Vagina (tissue), 2 donors: ENCODE measurements around the gene PCBP3. TPM values are rescaled to one million over a fixed set of nuclear protein-coding genes. Genes with fewer than 3 reads are reported as not detected.
"Not testable (repeated sequence)": the region's sequence is repeated elsewhere in the genome, so short reads cannot be mapped to it uniquely, and the experiment has no call there.

Experiments
- DNase-seq, 2 donors: peaks; one replicate each; pipeline ENCODE4 v3.0.0-alpha.2; 2017; ENCODE audit errors: extremely low spot score in 2 of 2
- H3K27ac ChIP-seq: fragments of 200-600 bp; sonication (generic); one replicate; pipeline ENCODE4 v1.5.1; 2019
- H3K27me3 ChIP-seq: fragments of 200-600 bp; sonication (generic); one replicate; pipeline ENCODE4 v1.5.1; 2019
- H3K36me3 ChIP-seq, 2 donors: fragments of 200-600 bp; sonication (generic); one replicate each; pipeline ENCODE4 v1.5.1; 2017 to 2019
- H3K4me1 ChIP-seq: fragments of 200-600 bp; sonication (generic); one replicate; pipeline ENCODE4 v1.5.1; 2019
- H3K4me3 ChIP-seq, 2 donors: fragments of 200-600 bp; sonication (generic); 1 replicate in 1 of 2; 2 replicates in 1 of 2; pipeline ENCODE4 v1.5.1; 2016 to 2019
- H3K9me3 ChIP-seq: fragments of 200-600 bp; sonication (generic); one replicate; pipeline ENCODE4 v1.5.1; 2019
- POLR2A ChIP-seq, 2 donors: fragments of 450-650 bp; IDR thresholded peaks; one replicate each; pipeline ENCODE4 v1.6.1; 2017; ENCODE audit warnings: antibody characterized with exemption in 2 of 2, mild to moderate bottlenecking in 2 of 2, moderate library complexity in 2 of 2
- POLR2AphosphoS5 ChIP-seq, 2 donors: sonication (generic); formaldehyde crosslinking; IDR thresholded peaks; one replicate each; pipeline ENCODE4 v1.9.0; 2017; ENCODE audit warnings: antibody characterized with exemption in 2 of 2, mild to moderate bottlenecking in 2 of 2, low read depth in 1 of 2; ENCODE audit not compliant: insufficient read depth in 1 of 2
- intact Hi-C: fragments of 100-400 bp; cut with DNase I; formaldehyde crosslinking; loops from one replicate; pipeline ENCODE4 v1.15.1; 2023
- total RNA-seq: library from RNA; depleted of rRNA; stranded (reverse); fragments of >200 nt; gene quantifications from one replicate; pipeline ENCODE4 v1.2.3, GENCODE V29; 2016
- TF ChIP-seq, protein P1 (sequence below), 3 experiments: fragments of 450-650 bp in 2 of 3; fragments of 200-600 bp in 1 of 3; sonication (generic) in 1 of 3; IDR thresholded peaks; one replicate each; pipeline ENCODE4 v1.5.1; 2017 to 2019; ENCODE audit warnings: antibody characterized with exemption in 3 of 3, mild to moderate bottlenecking in 2 of 3, moderate library complexity in 2 of 3

Gene PCBP3
- total RNA-seq, 1 donor from 2014 or later: 4.9 TPM

DNA sequence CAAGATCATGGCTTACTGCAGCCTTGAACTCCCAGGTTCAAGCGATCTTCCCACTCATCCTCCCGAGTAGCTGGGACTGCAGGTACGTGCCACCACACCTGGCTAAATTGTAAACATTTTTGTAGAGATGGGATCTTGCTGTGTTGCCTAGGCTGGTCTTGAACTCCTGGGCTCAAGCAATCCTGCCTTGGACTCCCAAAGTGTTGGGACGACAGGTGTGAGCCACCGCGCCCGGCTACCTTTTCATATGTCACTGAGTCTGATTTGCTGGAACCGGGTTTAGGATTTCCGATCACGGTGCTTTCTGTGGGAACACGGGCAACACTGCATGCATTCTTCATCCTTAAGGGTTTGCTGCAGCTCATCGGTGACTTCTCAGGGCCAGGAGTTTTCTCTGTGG lies 32.2 kb upstream of the PCBP3 start:
- Histone ChIP-seq H3K36me3 (no peaks in the 10 kb centered on the region), H3K4me1 (no peaks in the 10 kb centered on the region), H3K9me3 (no peaks in the 10 kb centered on the region), H3K27me3 (no peaks in the 10 kb centered on the region), H3K27ac (no peak overlapping the region), H3K4me3 (no peak overlapping the region)
- DNase-seq: no peak
- TF ChIP-seq POLR2AphosphoS5 (IDR thresholded peaks at IDR 0.05; ENCODE audit: insufficient read depth in 1 of 2, low read depth in 1 of 2) (no peak), POLR2A (IDR thresholded peaks at IDR 0.05) (no peak)
- TF ChIP-seq, protein P1, sequence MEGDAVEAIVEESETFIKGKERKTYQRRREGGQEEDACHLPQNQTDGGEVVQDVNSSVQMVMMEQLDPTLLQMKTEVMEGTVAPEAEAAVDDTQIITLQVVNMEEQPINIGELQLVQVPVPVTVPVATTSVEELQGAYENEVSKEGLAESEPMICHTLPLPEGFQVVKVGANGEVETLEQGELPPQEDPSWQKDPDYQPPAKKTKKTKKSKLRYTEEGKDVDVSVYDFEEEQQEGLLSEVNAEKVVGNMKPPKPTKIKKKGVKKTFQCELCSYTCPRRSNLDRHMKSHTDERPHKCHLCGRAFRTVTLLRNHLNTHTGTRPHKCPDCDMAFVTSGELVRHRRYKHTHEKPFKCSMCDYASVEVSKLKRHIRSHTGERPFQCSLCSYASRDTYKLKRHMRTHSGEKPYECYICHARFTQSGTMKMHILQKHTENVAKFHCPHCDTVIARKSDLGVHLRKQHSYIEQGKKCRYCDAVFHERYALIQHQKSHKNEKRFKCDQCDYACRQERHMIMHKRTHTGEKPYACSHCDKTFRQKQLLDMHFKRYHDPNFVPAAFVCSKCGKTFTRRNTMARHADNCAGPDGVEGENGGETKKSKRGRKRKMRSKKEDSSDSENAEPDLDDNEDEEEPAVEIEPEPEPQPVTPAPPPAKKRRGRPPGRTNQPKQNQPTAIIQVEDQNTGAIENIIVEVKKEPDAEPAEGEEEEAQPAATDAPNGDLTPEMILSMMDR (IDR thresholded peaks at IDR 0.05): no peak
- intact Hi-C loops: no loop called here

DNA sequence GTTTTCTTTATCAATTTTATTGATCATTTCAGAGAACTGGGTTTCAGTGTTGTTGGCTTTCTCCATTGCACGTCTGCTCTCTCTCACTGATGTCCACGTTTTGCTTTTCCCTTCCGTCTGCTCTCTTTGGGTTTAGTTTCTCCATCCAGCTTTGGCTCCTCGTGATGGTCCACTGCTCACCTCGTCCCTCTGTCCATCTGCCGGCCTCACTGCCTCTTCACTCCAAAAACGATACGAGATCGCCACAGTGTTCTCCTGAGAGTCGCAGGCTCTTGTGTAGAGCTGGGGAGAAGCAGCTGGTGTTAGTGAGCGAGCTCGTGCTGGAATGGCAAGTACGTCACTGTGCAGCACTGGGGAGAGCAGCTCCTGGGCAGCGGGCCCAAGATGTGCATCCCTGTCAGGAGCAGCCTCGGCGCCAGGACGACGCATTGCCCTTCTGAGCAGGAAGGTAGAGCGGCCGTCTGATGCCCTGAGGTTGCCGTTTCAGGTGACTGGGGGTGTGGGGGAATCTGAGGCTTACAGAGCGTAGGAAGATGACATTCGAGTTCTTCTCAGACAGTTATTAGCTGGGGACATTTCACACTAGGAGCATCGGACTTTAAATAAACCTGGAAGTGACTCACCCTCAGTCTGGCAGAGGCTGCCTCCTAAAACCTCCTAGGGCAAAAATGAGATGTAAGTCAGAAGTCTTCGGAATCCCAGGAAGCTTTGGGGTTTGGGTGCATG lies 31.4 kb upstream of the PCBP3 start:
- Histone ChIP-seq H3K27me3 (no peaks in the 10 kb centered on the region), H3K36me3 (no peaks in the 10 kb centered on the region), H3K9me3 (no peaks in the 10 kb centered on the region), H3K27ac (no peak overlapping the region), H3K4me1 (no peaks in the 10 kb centered on the region), H3K4me3 (no peak overlapping the region)
- TF ChIP-seq POLR2A (IDR thresholded peaks at IDR 0.05): no peak
- TF ChIP-seq, protein P1 (IDR thresholded peaks at IDR 0.05): no peak
- no peak for TF ChIP-seq POLR2AphosphoS5 (IDR thresholded peaks at IDR 0.05; ENCODE audit: insufficient read depth in 1 of 2, low read depth in 1 of 2)
- intact Hi-C loops: no loop called here
- DNase-seq: no peak

DNA sequence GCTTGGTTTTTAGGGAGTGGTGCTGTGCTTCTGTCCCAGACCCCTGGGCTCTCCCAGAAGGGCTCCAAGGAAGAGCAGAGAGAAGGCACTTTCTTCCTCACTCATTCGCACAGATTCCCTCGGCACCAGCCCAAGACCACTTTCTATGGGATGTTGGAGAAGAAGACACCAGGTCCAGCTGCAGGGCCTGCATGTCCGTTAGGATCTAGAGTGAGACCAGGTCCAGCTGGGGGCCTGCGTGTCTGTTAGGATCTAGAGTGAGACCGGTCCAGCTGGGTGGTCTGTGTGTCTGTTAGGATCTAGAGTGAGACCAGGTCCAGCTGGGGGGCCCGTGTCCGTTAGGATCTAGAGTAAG lies 30.9 kb upstream of the PCBP3 start:
- H3K36me3 ChIP-seq, H3K27ac ChIP-seq, DNase-seq, H3K27me3 ChIP-seq, H3K4me1 ChIP-seq, H3K4me3 ChIP-seq, intact Hi-C loops, H3K9me3 ChIP-seq: not testable (repeated sequence)

DNA sequence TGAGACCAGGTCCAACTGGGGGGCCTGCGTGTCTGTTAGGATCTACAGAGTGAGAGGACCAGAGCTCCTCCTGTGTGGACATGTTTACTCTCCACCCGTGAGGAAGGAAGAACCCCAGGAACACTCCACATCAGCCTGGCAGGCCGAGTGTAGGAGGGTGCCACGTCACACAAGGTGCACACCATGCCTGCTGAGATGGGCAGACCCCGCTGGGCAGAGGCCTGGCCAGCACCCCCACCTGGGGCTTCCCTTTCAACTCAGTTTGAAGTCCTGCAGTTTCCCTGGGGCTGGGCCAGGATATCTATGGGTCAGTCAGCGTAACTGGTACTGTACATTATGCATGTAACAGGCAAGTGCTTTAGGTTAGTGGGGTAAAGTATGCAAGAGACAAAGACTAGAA lies 30.1 kb upstream of the PCBP3 start:
- no peaks in the 10 kb centered on the region for H3K9me3 ChIP-seq
- DNase-seq: no peak
- intact Hi-C loops: no loop called here
- H3K27me3 ChIP-seq: no peaks in the 10 kb centered on the region
- no peaks in the 10 kb centered on the region for H3K4me1 ChIP-seq
- no peaks in the 10 kb centered on the region for H3K36me3 ChIP-seq
- no peak overlapping the region for H3K27ac ChIP-seq
- no peak overlapping the region for H3K4me3 ChIP-seq
- TF ChIP-seq POLR2AphosphoS5 (IDR thresholded peaks at IDR 0.05; ENCODE audit: insufficient read depth in 1 of 2, low read depth in 1 of 2) (no peak), POLR2A (IDR thresholded peaks at IDR 0.05) (no peak)
- TF ChIP-seq, protein P1 (IDR thresholded peaks at IDR 0.05): no peak

DNA sequence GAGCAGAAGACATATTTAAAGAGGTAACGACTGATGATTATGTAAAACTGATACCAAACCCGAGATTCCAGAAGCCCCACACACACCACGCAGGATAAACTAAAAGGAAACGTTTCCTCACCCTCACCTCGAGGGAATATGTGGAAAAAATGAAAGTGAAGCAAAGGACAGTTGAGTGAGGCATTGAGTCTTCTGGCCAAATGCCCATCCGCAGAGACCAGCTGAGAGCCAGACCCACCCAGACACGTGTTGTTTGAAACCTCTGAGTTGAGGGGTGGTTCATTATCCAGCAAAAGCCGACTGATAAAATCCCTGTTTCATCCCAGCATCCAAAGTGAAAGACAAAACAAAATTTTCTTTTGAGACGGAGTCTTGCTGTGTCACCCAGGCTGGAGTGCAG lies 29.6 kb upstream of the PCBP3 start:
- H3K27me3 ChIP-seq: no peaks in the 10 kb centered on the region
- no peaks in the 10 kb centered on the region for H3K4me1 ChIP-seq
- DNase-seq: no peak
- intact Hi-C loops: no loop called here
- H3K36me3 ChIP-seq: no peaks in the 10 kb centered on the region
- H3K9me3 ChIP-seq: no peaks in the 10 kb centered on the region
- no peak overlapping the region for H3K27ac ChIP-seq
- TF ChIP-seq POLR2AphosphoS5 (IDR thresholded peaks at IDR 0.05; ENCODE audit: insufficient read depth in 1 of 2, low read depth in 1 of 2): no peak
- no peak for TF ChIP-seq POLR2A (IDR thresholded peaks at IDR 0.05)
- TF ChIP-seq, protein P1 (IDR thresholded peaks at IDR 0.05): no peak
- no peak overlapping the region for H3K4me3 ChIP-seq
